Measurements from ENCODE around the gene ROPN1L.
"Not testable (repeated sequence)": the region's sequence is repeated elsewhere in the genome, so short reads cannot be mapped to it uniquely, and the experiment has no call there.

ROPN1L gene

DNA sequence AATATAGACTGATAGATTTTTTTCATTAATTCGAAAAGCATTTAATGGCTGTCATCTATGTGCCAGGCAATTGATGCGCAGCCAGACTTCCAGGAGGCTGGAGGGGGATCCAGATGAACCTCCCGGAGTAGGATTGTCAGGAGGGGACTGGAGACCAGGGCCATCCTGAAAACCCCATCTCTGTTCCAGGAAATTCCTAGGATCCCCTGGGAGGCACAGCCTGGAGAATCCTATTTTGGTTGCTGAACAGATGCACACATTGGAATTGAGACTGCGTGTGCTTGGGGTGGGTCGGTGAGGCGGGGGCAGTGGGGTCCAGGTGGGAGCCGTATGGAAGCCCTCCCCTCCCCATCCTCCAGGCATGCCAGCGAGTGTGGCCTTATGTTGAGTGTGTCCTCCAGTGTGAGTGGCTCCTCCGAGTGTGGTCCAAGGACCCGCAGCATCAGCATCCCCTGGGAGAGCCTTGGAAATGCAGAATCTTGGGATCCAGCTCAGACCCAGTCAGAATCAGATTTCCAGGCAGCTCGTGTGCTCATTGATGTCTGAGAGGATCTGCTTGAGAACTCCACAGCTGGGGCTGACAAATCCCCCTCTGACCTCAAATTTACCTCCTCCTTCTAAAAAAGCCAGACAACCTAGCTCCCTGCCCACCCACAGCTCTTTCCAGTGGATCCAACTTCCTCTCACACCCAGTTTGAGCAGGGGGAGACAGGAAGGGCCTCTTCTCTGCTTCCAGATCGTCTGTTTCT, 38.7 kb downstream of the ROPN1L start:
- no peak for DNase-seq

DNA sequence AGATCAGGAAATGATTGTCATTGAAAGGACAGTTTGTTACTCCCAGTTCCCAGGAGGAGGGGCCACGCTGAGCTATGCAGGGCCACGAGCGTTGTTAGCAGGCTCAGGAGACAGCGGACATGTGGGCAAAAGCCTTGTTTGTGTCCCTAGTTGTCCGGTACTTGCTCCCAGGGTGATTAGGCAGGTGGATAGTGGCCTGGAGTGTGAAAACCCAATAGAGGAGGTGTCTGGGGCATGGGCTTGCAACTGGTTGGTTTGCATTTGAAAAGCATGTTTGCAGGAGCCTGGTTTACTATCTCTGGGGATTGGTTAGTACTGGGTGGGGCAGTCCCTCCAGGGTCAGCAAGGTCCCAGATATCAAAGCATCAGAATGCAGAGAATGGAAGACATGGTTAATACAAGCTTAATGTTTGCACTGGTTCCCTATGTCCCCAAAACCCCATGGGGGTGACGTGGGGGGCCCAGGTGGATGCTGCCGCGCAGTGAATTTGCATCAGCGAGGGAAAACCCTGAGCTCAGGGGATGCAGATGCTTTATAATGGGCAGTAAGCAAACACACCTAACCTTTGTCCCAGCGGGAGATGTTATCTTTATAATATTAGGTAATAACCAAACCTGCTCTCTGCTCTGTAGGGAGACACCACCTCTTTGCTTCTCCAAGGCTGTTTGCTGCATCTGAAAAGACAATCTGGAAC, 39.7 kb downstream of the ROPN1L start:
- no peak for DNase-seq

DNA sequence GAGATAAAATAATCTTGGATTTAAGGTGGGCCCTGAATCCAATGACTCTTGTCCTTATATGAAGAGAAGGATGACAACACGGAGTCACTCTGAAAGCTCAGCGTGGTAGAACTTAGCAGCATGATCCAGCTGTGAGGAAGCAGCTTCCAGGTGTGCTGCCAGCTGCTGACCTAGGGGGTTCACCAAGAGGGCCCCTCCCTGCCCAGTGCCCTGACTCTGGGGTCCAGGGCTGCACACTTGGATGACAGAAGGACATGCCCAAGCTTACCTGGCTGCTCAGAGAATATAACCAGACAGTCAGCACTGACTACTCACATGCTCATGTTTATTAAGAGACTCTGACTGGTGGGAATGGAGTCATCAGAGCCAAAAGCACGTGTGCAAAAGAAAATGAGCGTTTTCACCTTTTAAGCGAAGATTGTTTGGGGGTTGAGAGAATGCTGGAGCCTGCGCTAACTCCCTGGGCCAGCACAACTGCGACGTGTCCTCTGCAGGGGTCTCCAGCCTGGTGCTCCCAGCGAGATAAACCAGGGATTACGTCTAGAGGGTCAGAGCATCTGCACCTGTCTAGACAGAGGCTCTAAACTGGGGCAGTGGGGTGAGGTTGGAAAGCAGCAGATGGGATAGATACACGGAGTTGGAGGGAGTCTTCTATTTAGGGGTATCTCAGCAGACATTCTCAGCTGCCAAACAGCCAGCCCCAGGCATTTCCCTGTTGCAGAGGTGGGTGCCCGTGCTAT, 41.3 kb downstream of the ROPN1L start:
- DNase-seq, result no peak

DNA sequence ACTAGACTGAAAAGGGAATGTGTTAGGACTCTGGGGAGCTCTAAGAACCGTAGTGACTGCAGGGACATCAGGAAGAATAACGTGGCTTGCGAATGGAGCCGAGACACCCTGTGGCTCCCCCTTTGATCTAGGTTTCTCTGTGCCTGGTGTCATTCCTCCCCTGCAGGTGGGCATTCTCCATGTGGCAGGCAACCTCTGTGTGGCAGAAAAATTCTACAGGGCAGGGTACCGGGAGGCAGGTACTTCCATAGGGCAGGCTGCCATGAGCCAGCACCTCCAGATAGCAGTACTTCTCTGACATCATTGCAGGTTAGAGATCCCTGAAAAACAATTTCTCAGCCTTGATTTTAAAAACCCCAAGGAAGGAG, 43.1 kb downstream of the ROPN1L start:
- no peak for DNase-seq

DNA sequence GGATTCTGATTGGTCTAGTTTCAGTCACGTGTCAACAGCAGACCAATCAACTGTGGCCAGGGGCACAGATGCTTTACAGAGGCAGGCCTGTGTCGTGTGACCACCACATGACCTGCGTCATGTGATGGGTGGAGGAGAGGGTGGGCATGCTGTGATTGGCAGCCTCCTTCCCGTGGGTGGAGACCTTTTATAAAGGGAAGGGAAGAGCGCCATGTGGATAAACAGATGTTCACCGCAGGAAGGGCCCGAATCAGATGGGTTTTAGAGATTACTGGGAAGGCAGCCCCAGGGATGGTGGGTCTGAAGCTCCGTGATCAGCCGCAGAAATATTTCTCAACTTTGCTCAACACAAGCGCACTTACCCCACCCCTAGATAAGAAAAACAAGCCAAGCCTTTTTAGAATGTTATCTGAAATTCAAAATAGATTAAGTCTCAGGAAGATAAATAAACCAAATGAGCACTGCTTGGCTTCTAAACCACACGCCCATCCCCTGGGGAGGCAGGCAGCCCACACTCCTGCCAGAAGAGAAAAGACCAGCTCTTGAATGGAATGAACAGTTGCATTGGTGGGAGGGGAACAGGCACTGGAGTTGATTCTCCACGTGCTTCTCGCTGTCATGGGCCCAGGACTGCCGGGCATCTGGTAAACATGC, 43.6 kb downstream of the ROPN1L start:
- no peak for DNase-seq

DNA sequence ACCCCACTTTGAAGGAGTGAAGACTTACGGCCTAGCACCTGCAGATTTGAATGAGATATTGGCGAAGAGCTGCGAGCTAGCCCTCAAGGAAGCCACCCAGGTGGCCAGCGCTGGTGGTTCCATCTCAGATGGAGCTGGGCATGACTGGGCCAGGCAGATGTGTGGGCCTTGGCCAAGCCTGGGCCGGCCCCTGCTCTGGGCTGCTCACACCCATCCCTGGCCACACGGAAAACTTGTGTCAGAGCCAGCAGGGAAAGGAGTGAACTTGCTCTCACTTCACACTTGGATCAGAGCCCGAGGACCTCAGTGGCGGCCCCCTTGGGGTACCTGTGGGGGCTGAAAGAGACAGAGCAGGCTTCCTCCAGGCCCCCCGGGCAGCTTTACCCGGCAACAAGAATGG, 44.2 kb downstream of the ROPN1L start:
- no peak for DNase-seq

DNA sequence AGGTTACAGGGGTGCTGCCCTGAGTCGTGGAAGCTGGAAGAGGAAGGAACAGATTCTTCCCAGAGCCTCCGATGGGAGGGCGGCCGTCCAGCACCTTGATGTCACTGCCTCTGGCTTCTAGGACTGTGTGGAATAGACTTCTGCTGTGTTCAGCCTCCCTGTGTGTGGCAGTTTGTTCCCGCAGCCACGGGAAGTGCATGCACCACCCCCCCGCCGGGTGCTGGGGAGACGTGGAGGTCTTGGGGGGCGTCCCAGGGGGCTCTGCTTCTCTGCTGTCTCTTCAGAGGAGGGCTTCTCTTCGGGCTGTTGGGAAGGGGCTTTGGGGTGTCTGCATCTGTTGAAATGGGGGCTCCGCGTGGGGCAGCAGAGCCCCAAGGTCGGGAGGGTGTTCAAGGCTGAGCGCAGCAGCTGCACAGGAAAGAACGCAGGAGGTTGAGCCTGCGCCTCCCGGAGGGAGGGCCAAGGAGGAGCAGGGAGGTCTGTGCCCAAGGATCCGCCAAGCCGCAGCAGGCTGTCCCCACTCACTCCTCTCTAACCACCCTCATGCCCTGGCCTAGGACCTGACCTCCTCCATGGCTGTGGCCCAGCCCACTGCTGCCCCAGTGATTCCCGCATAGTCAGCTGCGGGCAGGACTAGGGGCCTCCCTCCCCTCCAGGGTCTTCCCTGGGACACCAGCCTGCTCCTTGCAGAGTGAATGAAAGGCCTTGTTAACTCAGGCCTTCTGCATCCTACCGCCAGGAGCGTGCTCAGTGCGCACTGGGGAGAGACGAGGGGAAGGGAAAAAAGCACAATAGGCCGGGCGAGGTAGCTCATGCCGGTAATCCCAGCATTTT, 45.0 kb downstream of the ROPN1L start:
- DNase-seq, result no peak

DNA sequence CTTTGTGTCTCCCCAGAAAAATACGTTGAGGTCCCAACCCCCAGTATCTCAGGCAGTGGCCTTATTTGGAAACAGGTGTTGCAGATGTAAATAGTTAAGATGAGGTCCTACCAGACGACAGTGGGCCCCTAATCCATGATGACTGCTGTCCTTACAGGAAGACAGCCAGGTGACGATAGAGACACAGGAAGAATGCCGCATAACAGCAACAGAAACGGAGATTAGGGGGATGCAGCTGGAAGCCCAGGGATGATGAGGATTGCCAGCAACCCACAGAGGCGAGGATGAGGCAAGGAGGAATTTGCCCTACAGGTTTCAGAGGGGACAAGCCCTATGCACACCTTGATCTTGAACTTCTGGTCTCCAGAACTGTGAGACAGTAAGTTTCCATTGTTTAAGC, 46.5 kb downstream of the ROPN1L start:
- no peak for DNase-seq

DNA sequence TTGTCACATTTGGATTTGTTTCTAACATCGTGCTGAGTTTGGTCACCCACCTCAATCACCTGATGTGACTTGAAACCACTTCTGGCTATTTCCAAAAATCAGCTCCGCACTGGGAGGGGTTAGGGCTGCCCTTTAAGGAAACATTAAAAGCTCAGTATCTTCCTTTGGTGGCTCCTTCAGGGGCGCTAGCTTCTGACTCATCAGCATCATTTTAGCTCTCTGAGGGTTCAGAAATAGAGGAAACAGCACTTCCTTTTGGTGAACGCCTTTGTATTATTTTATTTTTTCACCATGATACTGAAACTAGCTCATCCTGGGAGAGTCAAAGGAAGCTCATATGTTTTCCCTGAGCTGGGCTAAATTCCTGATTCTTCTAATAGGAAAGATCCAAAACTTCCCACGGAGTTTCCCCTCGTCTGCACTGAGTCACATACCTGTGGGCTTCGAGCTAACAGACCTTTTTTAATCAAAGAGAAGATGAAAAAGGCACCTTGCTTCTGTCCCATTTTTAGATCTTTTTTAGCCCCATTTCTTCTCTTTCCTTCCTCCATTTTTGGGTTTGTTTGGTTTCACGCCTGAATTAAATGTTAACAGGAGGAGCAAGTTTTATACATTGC, 48.2 kb downstream of the ROPN1L start:
- no peak for DNase-seq

DNA sequence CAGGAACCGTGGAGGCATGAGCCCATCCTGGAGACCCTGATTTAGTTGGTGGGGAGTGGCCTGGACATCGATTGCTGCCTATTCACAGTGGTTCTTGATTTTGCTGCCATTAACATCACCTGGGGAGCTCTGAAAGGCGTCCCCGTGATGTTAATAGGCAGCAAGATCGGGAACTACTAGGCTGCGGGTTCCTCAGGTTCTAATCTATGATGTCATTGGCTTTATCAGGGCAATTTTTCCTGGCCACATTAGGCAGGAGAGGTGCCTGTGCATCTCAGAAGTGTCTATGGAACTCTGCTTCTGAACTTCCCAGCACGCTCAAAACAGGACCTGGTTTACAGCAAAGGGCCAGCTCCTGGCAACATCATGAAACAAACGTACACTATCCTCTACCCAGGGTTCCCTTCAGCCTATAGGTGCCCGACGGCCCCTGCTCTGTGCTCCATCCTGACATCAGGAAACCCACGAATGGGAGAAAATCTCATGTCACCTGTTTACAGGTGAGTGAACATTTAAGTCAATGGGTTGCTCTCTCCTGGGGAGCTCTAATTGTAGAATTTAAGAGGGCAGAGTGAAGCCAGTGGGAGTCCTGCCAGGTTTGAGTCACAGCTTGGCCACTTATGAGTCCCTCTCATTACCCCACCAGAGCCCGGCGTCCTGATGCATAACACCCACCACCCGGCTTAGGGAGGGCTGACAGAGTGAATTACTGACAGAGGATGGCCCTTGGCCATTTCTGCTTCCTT, 49.4 kb downstream of the ROPN1L start:
- no peak for DNase-seq

DNA sequence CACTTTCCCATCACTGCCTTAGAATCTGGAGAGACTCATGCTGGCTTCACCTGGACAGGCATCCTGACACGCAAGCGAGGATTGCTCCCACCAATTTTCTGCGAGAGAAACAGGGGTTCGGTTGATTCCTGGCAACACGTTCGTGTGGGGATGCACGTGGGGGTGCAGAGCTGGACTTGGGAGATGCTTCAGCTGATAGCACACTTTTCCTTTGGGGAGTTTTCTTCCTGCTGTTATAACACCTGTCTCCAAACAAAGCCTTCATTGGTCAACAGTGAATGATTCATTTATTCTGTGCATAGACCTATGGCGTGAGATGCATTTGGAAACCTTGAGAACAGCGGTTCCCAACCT, 50.0 kb downstream of the ROPN1L start:
- DNase-seq, result no peak

DNA sequence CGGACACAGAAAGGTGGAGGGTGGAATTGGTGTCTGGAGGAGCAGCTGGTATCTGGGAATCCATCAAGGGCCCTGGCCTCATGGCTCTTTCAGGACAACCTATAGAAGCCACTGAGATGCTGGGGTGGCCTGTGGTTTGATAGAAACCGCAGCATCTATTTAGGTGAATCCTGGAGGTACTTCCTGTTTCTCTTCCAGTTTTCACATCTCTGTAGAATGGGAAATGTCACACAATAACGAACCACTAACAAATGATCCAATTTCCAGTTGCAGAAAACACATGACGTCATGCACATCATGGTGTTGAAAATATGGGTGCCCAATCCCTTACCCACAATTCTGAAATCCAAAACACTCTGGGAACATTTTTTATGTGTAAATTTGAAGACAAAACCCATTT, 52.2 kb downstream of the ROPN1L start:
- DNase-seq, result no peak

DNA sequence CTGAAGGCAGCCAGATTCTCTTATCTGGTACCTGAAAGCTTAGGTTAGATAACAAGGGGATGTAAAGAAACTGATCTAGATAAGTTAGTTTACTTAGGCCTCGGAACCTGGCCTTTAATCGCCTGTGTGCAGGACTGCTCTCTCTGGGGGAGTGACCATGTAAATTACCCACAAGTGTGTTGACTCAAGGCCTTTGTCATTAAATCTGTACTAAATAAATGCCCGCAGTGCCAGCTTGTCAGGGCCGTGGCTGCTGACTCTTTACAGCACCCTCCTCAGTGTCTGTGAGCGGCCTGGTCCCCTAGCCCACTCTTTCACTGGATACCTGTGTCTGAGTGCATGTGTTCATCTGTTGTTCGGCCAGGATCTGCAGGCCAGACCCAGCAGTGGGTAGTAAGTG, 52.8 kb downstream of the ROPN1L start:
- DNase-seq, result not testable (repeated sequence)

DNA sequence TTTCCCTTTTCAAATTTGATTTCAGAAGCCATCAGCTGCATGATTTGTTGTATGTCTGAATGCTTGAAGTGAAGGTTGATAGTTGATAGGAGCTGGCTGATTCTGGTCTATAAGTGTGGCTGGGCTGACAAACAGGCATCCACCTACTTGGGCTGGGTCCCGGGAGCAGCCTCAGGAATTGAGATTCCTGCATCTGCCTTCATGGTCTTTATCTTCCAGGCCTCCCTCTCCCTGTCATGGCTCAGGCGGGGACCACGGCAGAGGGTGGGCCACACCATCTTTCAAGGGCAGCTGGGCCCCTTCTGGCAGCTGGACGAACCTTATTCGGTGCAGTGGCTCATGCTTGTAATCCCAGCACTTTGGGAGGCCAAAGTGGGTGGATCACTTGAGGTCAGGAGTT, 55.9 kb downstream of the ROPN1L start:
- DNase-seq, result no peak

DNA sequence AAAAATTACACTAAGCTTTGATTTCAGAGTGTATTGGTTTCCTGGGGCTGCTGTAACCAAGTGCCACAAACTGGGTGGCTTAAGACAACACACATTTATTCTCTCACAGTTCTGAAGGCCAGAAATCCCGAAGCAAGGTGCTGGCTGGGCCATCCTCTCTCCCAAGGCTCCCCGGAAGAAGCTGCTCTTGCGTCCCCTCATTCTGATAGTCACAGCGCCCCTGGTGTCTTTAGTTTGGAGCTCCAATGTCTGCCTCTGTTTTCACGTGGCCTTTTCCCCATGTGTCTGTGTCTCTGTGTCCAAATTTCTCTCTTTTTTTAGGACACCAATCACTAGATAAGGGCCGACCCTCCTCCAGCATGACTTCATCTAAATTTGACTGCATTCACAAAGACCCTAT, 56.7 kb downstream of the ROPN1L start:
- DNase-seq, result no peak

DNA sequence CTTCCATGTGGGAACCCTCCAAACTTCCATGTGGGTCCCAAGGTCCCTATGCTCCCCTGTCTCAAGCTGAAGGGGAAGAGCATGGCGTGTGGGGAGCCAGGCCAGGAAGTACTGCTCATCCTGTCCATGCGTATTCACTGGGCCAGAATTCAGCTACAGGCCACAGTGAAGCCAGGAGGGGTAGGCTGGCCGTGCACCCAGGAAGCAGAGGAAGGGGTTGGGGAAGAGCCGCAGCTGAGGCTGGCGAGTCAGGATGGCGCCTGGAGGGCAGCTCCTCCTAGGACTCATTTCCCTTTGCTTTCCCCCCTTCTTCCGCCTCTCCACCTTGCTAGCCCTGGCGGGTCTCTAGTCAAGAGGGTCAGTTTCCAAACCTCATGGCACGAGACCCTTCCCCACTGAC, 57.4 kb downstream of the ROPN1L start:
- DNase-seq, result no peak

DNA sequence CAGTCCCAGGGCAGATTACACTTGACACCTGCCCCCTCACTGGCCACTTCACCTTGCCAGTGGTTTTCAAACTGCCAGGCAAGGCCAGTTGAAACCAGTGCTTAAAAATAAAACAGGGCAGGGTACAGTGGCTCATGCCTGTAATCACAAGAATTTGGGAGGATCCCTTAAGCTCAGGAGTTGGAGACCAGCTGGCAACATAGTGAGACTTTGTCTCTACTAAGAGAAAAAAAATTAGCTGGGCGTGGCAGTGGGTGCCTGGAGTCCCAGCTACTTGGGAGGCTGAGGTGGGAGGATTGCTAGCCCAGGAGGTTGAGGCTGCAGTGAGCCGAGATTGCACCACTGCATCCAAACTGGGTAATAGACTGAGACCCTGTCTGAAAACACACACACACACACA, 58.1 kb downstream of the ROPN1L start:
- DNase-seq, result no peak

DNA sequence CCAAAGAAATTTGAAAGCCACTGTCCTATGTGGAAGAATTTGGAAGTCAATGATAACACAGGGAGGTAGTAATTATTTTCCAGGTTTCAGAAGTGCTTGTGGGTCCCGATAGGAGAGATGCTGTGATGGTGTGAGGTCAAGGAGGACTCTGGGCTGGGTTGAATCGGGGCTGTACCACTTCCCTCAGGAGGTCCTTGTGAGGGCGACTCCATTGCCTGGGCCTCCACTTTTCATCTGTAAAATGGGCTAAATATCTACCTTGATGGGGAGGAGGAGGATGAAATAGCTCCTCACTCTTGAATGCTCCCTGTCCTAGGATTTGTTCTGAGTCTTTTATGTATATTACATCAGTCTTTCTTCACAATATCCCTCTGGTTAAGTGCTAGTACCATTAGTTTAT, 59.0 kb downstream of the ROPN1L start:
- DNase-seq, result no peak

DNA sequence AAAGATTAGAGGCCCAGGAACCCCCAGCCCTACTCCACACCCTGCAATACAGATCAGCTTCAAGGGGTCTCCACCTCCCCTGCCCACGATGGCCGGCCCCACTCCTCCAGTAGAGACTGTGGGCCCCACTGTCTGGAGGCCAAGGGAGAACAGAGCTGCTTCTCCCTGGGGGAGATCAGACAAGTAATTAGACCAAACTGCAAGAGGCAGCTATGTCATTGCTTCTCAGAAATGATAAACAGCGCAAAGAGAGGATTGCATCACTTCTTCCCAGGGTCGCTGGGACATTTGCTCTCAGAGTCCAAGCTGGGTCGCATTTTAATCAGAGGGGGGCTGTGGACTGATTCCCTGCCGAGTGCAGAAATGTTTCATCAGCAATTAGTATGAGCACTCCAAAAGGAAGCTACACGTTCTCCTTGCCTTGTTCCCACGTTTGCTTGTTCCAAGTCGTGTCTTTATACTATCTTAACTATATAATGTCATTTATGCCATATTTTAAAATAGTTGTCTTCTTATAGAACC, 59.9 kb downstream of the ROPN1L start:
- no peak for DNase-seq

DNA sequence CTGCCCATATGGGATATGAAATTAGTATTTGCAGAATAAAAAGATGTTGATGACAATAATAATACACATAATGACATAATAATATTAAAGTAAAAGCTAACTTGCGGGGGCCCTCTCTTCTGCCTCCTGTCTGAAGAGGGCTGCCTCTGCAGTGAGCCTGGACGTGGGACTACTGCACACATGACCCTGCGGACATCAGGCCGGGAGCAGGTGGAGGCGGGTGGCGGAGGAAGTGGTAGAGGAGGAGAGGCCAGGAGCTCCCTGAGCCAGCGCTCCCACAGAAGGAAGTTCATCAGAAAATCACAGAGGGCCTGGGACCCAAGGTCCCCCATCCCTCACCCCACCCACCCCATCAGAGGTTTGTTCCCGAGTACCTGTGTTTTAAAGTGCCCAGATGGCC, 60.5 kb downstream of the ROPN1L start:
- no peak for DNase-seq

DNA sequence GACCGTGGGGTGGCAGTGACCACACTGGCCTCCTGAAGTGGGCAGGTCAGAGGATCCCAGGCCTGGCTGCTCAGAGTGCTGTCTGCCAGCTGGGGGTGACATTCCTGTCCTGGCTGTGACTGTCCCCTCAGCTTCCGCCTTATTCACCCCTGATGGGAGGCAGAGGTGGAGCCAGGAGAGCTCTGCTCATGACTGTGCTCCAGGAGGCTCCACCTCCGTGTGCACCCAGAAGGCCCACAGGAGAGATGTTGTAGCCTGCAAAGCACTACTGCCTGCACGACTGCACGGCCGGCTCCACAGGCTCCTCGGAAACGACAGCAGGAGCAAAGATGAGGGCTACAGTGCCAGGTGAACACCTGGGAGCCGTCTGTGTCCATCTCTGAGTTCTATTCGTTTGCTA, 60.9 kb downstream of the ROPN1L start:
- no peak for DNase-seq
